Lower lobe of right lung (tissue), 2 donors: Measurements from ENCODE around the gene GRB10. TPM values are rescaled to one million over a fixed set of nuclear protein-coding genes. Genes with fewer than 3 reads are reported as not detected.
A peak's percentile ranks its signal among the peaks of the same experiment; 100 is the strongest.

ENCODE experiments used
- ATAC-seq, 2 donors: fragments of 200-7000 bp; cut with Tn5 transposase; one replicate each; pipeline ENCODE4 v1.9.1; 2020 to 2022; ENCODE audit warnings: mild to moderate bottlenecking in 2 of 2, moderate library complexity in 2 of 2
- DNase-seq: peaks from one replicate; pipeline ENCODE4 v3.0.0-alpha.2; 2020
- H3K27ac ChIP-seq: fragments of 200-600 bp; one replicate; pipeline ENCODE4 v1.8.0; 2022
- H3K27me3 ChIP-seq: fragments of 200-600 bp; one replicate; pipeline ENCODE4 v1.8.0; 2022; ENCODE audit warnings: low read depth
- H3K36me3 ChIP-seq: fragments of 200-600 bp; one replicate; pipeline ENCODE4 v1.8.0; 2022; ENCODE audit warnings: mild to moderate bottlenecking
- H3K4me1 ChIP-seq: fragments of 200-600 bp; one replicate; pipeline ENCODE4 v1.8.0; 2022
- H3K4me3 ChIP-seq: fragments of 200-600 bp; one replicate; pipeline ENCODE4 v1.8.0; 2022; ENCODE audit warnings: mild to moderate bottlenecking
- H3K9me3 ChIP-seq: fragments of 200-600 bp; one replicate; pipeline ENCODE4 v1.8.0; 2022
- intact Hi-C: fragments of 100-400 bp; cut with DNase I; formaldehyde crosslinking; loops from one replicate; pipeline ENCODE4 v1.11.0; 2022
- total RNA-seq: library from RNA; stranded (reverse); fragmentation: NEBNext Ultra II Directional; extraction: Animal tissue kit (Norgen Biotek cat#: 25700); gene quantifications from one replicate; pipeline ENCODE4 v1.2.1, GENCODE V29; 2021
- TF ChIP-seq, protein P1 (sequence below): fragments of 200-600 bp; IDR thresholded peaks from one replicate; pipeline ENCODE4 v1.8.0; 2022; ENCODE audit warnings: antibody characterized with exemption, mild to moderate bottlenecking
- donor health status: DM: no; HTN: yes; CAD: no; lungs with severe emphysema.

GRB10 gene
- total RNA-seq, 1 donor from 2014 or later: 36.5 TPM

DNA sequence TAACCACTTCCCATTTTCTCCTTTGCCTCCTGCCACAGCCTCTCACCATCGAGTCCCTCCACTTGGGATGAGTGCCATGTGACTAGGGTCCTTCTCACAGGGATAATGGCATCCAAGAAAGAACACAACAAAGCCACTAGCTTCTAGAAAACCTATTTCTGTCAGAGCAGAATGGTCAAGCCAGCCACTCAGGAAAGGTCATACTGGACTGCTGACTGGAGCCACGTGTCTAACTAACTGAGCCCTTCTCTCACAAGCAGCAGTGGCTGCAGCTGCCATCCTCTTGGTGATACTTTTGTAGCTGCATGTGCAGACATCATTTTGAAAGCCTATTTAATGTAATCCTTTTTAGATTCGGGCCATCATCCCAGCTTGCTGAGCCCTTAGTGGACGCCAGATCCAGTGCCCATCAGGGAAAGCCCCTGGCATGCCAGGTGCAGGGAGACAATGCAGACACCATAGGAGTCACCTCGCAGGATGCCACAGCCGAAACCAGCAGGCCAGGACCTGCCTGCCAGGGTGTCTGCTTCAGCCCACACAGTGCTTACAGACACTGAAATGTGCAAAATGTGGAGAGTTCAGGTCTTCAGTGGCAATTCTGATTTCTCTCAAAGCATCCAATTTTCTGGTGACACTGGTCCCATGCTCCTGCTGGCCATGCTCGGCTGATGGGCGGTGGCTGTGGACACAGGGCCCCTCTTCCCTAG, 119.1 kb downstream of the GRB10 start:
- H3K27ac ChIP-seq: no peak overlapping the region

GRCh38 chr7:50662996-50663395, 119.7 kb downstream of the GRB10 start:
- TF ChIP-seq, protein P1, sequence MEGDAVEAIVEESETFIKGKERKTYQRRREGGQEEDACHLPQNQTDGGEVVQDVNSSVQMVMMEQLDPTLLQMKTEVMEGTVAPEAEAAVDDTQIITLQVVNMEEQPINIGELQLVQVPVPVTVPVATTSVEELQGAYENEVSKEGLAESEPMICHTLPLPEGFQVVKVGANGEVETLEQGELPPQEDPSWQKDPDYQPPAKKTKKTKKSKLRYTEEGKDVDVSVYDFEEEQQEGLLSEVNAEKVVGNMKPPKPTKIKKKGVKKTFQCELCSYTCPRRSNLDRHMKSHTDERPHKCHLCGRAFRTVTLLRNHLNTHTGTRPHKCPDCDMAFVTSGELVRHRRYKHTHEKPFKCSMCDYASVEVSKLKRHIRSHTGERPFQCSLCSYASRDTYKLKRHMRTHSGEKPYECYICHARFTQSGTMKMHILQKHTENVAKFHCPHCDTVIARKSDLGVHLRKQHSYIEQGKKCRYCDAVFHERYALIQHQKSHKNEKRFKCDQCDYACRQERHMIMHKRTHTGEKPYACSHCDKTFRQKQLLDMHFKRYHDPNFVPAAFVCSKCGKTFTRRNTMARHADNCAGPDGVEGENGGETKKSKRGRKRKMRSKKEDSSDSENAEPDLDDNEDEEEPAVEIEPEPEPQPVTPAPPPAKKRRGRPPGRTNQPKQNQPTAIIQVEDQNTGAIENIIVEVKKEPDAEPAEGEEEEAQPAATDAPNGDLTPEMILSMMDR: no peak
- no peak overlapping the region for H3K4me3 ChIP-seq
- H3K9me3 ChIP-seq: no peaks in the 10 kb centered on the region
- intact Hi-C loops: no loop called here
- peaks cover 12% of the 10 kb centered on the region for H3K36me3 ChIP-seq
- H3K27me3 ChIP-seq: no peaks in the 10 kb centered on the region
- no peak for ATAC-seq
- no peak for DNase-seq
- H3K27ac ChIP-seq: no peak overlapping the region
- H3K4me1 ChIP-seq: peaks cover 89% of the 10 kb centered on the region

More for the DNA sequence above, 119.1 kb downstream of the GRB10 start:
- Histone ChIP-seq H3K36me3 (peaks cover 12% of the 10 kb centered on the region), H3K27me3 (no peaks in the 10 kb centered on the region), H3K4me3 (no peak overlapping the region), H3K9me3 (no peaks in the 10 kb centered on the region), H3K4me1 (peaks cover 89% of the 10 kb centered on the region)
- no peak for ATAC-seq
- intact Hi-C loops: no loop called here
- DNase-seq: no peak
- TF ChIP-seq, protein P1: no peak

GRCh38 chr7:50662041-50662694, 120.5 kb downstream of the GRB10 start:
- H3K27me3 ChIP-seq: no peaks in the 10 kb centered on the region
- TF ChIP-seq, protein P1: no peak
- H3K4me1 ChIP-seq: peaks cover 83% of the 10 kb centered on the region
- no peak overlapping the region for H3K4me3 ChIP-seq
- H3K27ac ChIP-seq: peak overlapping the region; percentile 20
- ATAC-seq: no peak
- H3K36me3 ChIP-seq: peaks cover 12% of the 10 kb centered on the region
- DNase-seq: no peak
- no peaks in the 10 kb centered on the region for H3K9me3 ChIP-seq
- intact Hi-C loops: no loop called here

DNA sequence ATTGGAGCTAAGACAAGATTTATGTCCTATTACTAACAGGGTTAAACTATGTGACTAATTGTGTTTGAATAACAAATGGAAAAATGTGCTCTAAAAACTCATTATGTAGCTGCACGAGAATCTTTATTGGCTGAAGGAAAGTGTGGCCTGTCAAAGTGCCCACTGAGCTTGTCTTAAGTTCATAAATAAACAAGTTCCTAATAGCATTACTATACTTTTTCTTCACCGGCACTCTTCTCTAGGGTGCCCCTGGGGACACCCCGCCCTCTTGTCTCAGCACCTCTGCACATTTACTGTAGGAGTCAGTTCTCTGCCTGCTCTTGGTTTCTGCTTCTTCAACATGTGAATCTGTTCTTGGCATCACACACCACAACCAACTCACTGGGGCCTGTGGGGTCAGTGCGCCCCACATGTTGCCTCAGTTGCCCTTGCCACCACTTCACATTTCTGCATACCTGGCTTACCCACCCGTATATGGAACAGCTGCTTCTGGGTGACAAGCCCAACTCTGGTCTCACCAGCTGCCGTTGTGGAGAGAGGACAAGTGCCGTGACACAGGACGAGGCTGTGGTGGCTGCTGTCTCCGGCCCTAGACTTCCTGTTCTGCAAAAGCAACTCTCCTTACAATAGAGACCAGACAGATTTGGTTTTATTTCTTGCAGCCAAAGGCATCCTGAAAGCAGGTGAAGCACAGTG, 121.2 kb downstream of the GRB10 start:
- TF ChIP-seq, protein P1: no peak
- DNase-seq (no peak), ATAC-seq (peak in 1 of 2 donors; percentile 15)
- peaks cover 12% of the 10 kb centered on the region for H3K36me3 ChIP-seq
- H3K27me3 ChIP-seq: no peaks in the 10 kb centered on the region
- peak overlapping the region; percentile 20 for H3K27ac ChIP-seq
- H3K9me3 ChIP-seq: no peaks in the 10 kb centered on the region
- peaks cover 83% of the 10 kb centered on the region for H3K4me1 ChIP-seq
- no peak overlapping the region for H3K4me3 ChIP-seq
- intact Hi-C loops: no loop called here

DNA sequence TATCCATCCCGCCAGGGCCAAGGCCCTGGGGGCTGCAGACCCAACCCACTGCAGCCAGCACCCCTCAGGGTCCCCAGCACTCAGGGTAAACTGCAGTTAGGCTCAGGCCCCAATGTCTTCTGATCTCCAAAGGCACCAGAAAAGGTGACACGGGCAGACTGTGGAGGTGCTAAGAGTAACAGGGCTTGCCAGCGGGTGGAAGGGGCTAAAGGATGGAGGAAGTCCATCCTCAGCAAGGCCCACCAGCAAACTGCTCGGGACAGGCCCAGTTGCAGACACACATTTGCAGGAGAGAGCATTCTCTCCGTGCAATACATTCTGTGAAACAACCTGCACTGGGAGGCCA, 121.9 kb downstream of the GRB10 start:
- ATAC-seq (no peak), DNase-seq (no peak)
- Histone ChIP-seq H3K9me3 (no peaks in the 10 kb centered on the region), H3K36me3 (peaks cover 12% of the 10 kb centered on the region), H3K27ac (peak overlapping the region; percentile 59), H3K4me3 (no peak overlapping the region), H3K27me3 (no peaks in the 10 kb centered on the region), H3K4me1 (peaks cover 83% of the 10 kb centered on the region)
- TF ChIP-seq, protein P1: no peak
- intact Hi-C loops: no loop called here
